ENCODE measurements around the gene PPP2R5C. TPM values are rescaled to one million over a fixed set of nuclear protein-coding genes. Genes with fewer than 3 reads are reported as not detected.

Gene PPP2R5C
- total RNA-seq, 1 experiment from 2014 or later = 93.0 TPM

DNA sequence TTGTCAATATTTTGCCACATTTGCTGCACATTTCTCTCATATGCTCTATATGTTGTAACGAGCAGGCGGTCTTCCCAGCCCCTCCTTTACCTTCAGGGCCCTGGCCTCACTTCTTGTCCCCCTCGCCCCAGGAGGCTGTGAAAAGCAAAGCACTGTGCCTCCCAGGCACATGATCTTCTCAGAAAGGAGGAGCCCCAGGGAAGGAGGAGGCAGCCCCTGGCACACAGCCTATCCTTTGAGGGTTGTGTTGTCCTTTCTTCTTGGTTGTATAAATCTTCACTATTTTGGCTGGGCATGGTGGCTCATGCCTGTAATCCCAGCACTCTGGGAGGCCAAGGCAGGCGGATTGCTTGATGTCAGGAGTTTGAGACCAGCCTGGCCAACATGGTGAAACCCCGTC, 77.0 kb downstream of the PPP2R5C start:
- H4K5ac ChIP-seq (ENCODE audit: insufficient read length, low read depth, low read length) = no peak overlapping the region
- no peak overlapping the region for H2AK5ac ChIP-seq (ENCODE audit: insufficient read length, low read length)
- no peaks in the 10 kb centered on the region for H3K23me2 ChIP-seq (ENCODE audit: insufficient read length, low read depth, low read length, poor library complexity, severe bottlenecking)
- H3K14ac ChIP-seq (ENCODE audit: insufficient read depth, low read length) = no peak overlapping the region
- no peaks in the 10 kb centered on the region for H3K9me3 ChIP-seq (ENCODE audit: control insufficient read depth, low read depth, low read length)
- no peak overlapping the region for H3T11ph ChIP-seq (ENCODE audit: low read length)
- no peak overlapping the region for H2BK20ac ChIP-seq (ENCODE audit: low read depth, low read length, poor library complexity, severe bottlenecking)
- no peak overlapping the region for H2BK15ac ChIP-seq (ENCODE audit: low read depth, low read length)
- H3K56ac ChIP-seq (ENCODE audit: insufficient read length, low read depth, low read length) = no peak overlapping the region
- H3K23ac ChIP-seq (ENCODE audit: insufficient read length, low read depth, low read length) = no peak overlapping the region
- no peaks in the 10 kb centered on the region for H4K20me1 ChIP-seq (ENCODE audit: control insufficient read depth, insufficient read depth, insufficient read length)
- H2BK5ac ChIP-seq (ENCODE audit: insufficient read length, low read length) = no peak overlapping the region
- Mint-ChIP-seq H3K36me3 (ENCODE audit: insufficient read depth in 1 of 3, low read depth in 3 of 3) (peaks cover 0 to 3% (median 0%) of the 10 kb centered on the region in 3 experiments; a peak in 2 of 7 replicates), H3K4me3 (no peak overlapping the region), H3K4me1 (peaks cover 15 to 16% of the 10 kb centered on the region in 2 experiments), H3K27ac (no peak overlapping the region), H3K9me3 (no peaks in the 10 kb centered on the region), H3K27me3 (ENCODE audit: low read depth) (no peaks in the 10 kb centered on the region)
- H2BK120ac ChIP-seq (ENCODE audit: low read depth, low read length, poor library complexity, severe bottlenecking) = no peak overlapping the region
- TF ChIP-seq, protein P1, sequence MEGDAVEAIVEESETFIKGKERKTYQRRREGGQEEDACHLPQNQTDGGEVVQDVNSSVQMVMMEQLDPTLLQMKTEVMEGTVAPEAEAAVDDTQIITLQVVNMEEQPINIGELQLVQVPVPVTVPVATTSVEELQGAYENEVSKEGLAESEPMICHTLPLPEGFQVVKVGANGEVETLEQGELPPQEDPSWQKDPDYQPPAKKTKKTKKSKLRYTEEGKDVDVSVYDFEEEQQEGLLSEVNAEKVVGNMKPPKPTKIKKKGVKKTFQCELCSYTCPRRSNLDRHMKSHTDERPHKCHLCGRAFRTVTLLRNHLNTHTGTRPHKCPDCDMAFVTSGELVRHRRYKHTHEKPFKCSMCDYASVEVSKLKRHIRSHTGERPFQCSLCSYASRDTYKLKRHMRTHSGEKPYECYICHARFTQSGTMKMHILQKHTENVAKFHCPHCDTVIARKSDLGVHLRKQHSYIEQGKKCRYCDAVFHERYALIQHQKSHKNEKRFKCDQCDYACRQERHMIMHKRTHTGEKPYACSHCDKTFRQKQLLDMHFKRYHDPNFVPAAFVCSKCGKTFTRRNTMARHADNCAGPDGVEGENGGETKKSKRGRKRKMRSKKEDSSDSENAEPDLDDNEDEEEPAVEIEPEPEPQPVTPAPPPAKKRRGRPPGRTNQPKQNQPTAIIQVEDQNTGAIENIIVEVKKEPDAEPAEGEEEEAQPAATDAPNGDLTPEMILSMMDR (conservative IDR thresholded peaks at IDR 0.05) = no peak
- no peak overlapping the region for H3K4ac ChIP-seq (ENCODE audit: low read depth, low read length)
- H3K4me1 ChIP-seq (ENCODE audit: insufficient read depth, low read length) = peaks cover 2% of the 10 kb centered on the region; the same call in 1 of the 2 replicates
- no peak overlapping the region for H3K9ac ChIP-seq (ENCODE audit: extremely low read depth, insufficient read length, low read length)
- H4K8ac ChIP-seq (replicated peaks; ENCODE audit: insufficient read length, low read depth, low read length) = no peak overlapping the region
- no peaks in the 10 kb centered on the region for H3K79me2 ChIP-seq (ENCODE audit: insufficient read depth, low read length)
- DNase-seq = no peak
- H3K4me2 ChIP-seq (ENCODE audit: insufficient read depth, insufficient read length, low read length) = no peak overlapping the region
- H3K18ac ChIP-seq (ENCODE audit: insufficient read length, low read depth, low read length) = no peak overlapping the region
- H3K79me1 ChIP-seq (ENCODE audit: insufficient read depth, low read depth, low read length, poor library complexity, severe bottlenecking) = no peaks in the 10 kb centered on the region
- H3K27me3 ChIP-seq (ENCODE audit: insufficient read depth, low read length) = no peaks in the 10 kb centered on the region
- no peak overlapping the region for H4K91ac ChIP-seq (ENCODE audit: insufficient read length, low read depth, low read length)
- WGBS (ENCODE audit: extremely low coverage, insufficient read length, low lambda C conversion rate) = no CpG with 5 or more reads among the region's 5 CpGs
- H3K27ac ChIP-seq (ENCODE audit: insufficient read length, low read depth, low read length) = no peak overlapping the region
- no peak overlapping the region for H2AFZ ChIP-seq (ENCODE audit: low read length)
- no peak overlapping the region for H2BK12ac ChIP-seq (ENCODE audit: insufficient read length, low read depth, low read length)
